ENCODE results near the gene PIEZO1. TPM values are rescaled to one million over a fixed set of nuclear protein-coding genes. Genes with fewer than 3 reads are reported as not detected.
A peak's percentile ranks its signal among the peaks of the same experiment; 100 is the strongest.

PIEZO1 gene
- total RNA-seq, 4 donors from 2014 or later, result 62.3 to 161 (median 123) TPM

GRCh38 chr16:88702371-88703210 lies 82.4 kb downstream of the PIEZO1 start:
- intact Hi-C loops (cut with DNase I; ENCODE audit: low total_unique reads), result no loop called here
- TF ChIP-seq POLR2A (IDR thresholded peaks at IDR 0.05) (no peak), CTCF (IDR thresholded peaks at IDR 0.05) (no peak)
- Histone ChIP-seq H3K4me1 (peaks cover 5 to 16% of the 10 kb centered on the region in 2 donors), H3K27me3 (no peaks in the 10 kb centered on the region), H3K9me3 (no peaks in the 10 kb centered on the region), H3K4me3 (no peak overlapping the region), H3K36me3 (no peaks in the 10 kb centered on the region), H3K27ac (no peak overlapping the region)
- no peak for DNase-seq

- H3K27me3 ChIP-seq, result no peaks in the 10 kb centered on the region
- no peaks in the 10 kb centered on the region for H3K36me3 ChIP-seq
- DNase-seq, result no peak
- H3K27ac ChIP-seq, result peak overlapping the region in 1 of 2 donors; percentile 39
- intact Hi-C loops (cut with DNase I; ENCODE audit: low total_unique reads), result no loop called here
- peaks cover 0 to 11% of the 10 kb centered on the region in 2 donors for H3K4me1 ChIP-seq
- no peaks in the 10 kb centered on the region for H3K9me3 ChIP-seq
- TF ChIP-seq POLR2A (IDR thresholded peaks at IDR 0.05) (no peak), CTCF (IDR thresholded peaks at IDR 0.05) (no peak)
- no peak overlapping the region for H3K4me3 ChIP-seq
Measured at GRCh38 chr16:88701581-88702370, 83.2 kb downstream of the PIEZO1 start.

- intact Hi-C loops (cut with DNase I; ENCODE audit: low total_unique reads), result no loop called here
- Histone ChIP-seq H3K36me3 (no peaks in the 10 kb centered on the region), H3K27ac (peak overlapping the region in 1 of 2 donors; percentile 39), H3K4me1 (peaks cover 0 to 11% of the 10 kb centered on the region in 2 donors), H3K9me3 (no peaks in the 10 kb centered on the region), H3K4me3 (no peak overlapping the region), H3K27me3 (no peaks in the 10 kb centered on the region)
- TF ChIP-seq POLR2A (IDR thresholded peaks at IDR 0.05), result no peak
- no peak for TF ChIP-seq CTCF (IDR thresholded peaks at IDR 0.05)
- peak; percentile 62 to 81 for DNase-seq
Measured at GRCh38 chr16:88700636-88701482, 84.2 kb downstream of the PIEZO1 start.

GRCh38 chr16:88700322-88700635 lies 84.7 kb downstream of the PIEZO1 start:
- intact Hi-C loops (cut with DNase I; ENCODE audit: low total_unique reads), result no loop called here
- TF ChIP-seq POLR2A (IDR thresholded peaks at IDR 0.05), result no peak
- no peak for TF ChIP-seq CTCF (IDR thresholded peaks at IDR 0.05)
- H3K4me1 ChIP-seq, result peaks cover 0 to 6% of the 10 kb centered on the region in 2 donors
- H3K36me3 ChIP-seq, result no peaks in the 10 kb centered on the region
- no peaks in the 10 kb centered on the region for H3K9me3 ChIP-seq
- H3K27ac ChIP-seq, result no peak overlapping the region
- H3K27me3 ChIP-seq, result no peaks in the 10 kb centered on the region
- DNase-seq, result no peak
- no peak overlapping the region for H3K4me3 ChIP-seq
